A673 (cell line): ENCODE data around the gene SPI1. TPM values are rescaled to one million over a fixed set of nuclear protein-coding genes. Genes with fewer than 3 reads are reported as not detected.

Experiments used
- BruUV-seq: library from RNA; stranded (reverse); fragments of 400-500 nt; replicated peaks from 2 replicates; lab custom pipeline; 2021; lab: Mats Ljungman, UMichigan
- CTCF ChIA-PET: fragments of 300-600 bp; sonication (Branson Sonifier 250); formaldehyde crosslinking; loops from one replicate; lab custom pipeline; 2022; ENCODE audit warnings: antibody characterized with exemption; lab: Charles Lee
- POLR2A ChIA-PET: fragments of 300-600 bp; sonication (Branson Sonifier 250); formaldehyde crosslinking; loops from one replicate; lab custom pipeline; 2022; ENCODE audit warnings: antibody characterized with exemption; ENCODE audit not compliant: low non-redundant PET; lab: Charles Lee
- DNase-seq: peaks from one replicate; pipeline ENCODE4 v3.0.0-alpha.2; 2015; ENCODE audit warnings: low spot score
- H3K27ac ChIP-seq: fragments of 200-600 bp; sonication (generic); 2 replicates; pipeline ENCODE4 v1.5.1; 2016; ENCODE audit warnings: mixed run types, low read depth, mild to moderate bottlenecking, mixed read lengths, antibody characterized with exemption, low read length; ENCODE audit not compliant: poor library complexity, severe bottlenecking
- H3K27me3 ChIP-seq: fragments of 200-600 bp; sonication (generic); replicated peaks from 2 replicates; pipeline ENCODE4 v1.6.1; 2017; ENCODE audit warnings: mixed run types, low read depth, mild to moderate bottlenecking, mixed read lengths, antibody characterized with exemption, low read length; ENCODE audit not compliant: insufficient read depth, poor library complexity
- H3K36me3 ChIP-seq: fragments of 200-600 bp; sonication (generic); 2 replicates; pipeline ENCODE4 v1.6.1; 2016; ENCODE audit warnings: mixed run types, mild to moderate bottlenecking, mixed read lengths, antibody characterized with exemption, low read length; ENCODE audit not compliant: insufficient read depth, poor library complexity, severe bottlenecking
- H3K4me1 ChIP-seq: fragments of 200-600 bp; sonication (generic); 2 replicates; pipeline ENCODE4 v1.6.1; 2017; ENCODE audit warnings: mixed run types, mild to moderate bottlenecking, mixed read lengths, antibody characterized with exemption, low read length; ENCODE audit not compliant: insufficient read depth, poor library complexity, severe bottlenecking
- H3K4me3 ChIP-seq: fragments of 200-600 bp; sonication (generic); 2 replicates; pipeline ENCODE4 v1.5.1; 2016; ENCODE audit warnings: low read depth, mixed run types, mild to moderate bottlenecking, mixed read lengths, low read length; ENCODE audit not compliant: poor library complexity, severe bottlenecking
- H3K9me3 ChIP-seq: fragments of 200-600 bp; sonication (generic); 2 replicates; pipeline ENCODE4 v1.6.1; 2016; ENCODE audit warnings: mixed run types, low read depth, mild to moderate bottlenecking, mixed read lengths, antibody characterized with exemption, low read length; ENCODE audit not compliant: poor library complexity, severe bottlenecking
- CTCF ChIP-seq: fragments of 300-800, 200-600 bp; sonication (generic); conservative IDR thresholded peaks from 2 replicates; pipeline ENCODE4 v1.5.1; 2017; ENCODE audit warnings: low read depth, mild to moderate bottlenecking, antibody characterized with exemption, low read length, moderate library complexity, mixed read lengths
- EZH2 ChIP-seq: fragments of 200-600 bp; sonication (generic); IDR thresholded peaks from 2 replicates; pipeline ENCODE4 v1.6.1; 2017; ENCODE audit warnings: borderline replicate concordance, low read depth, mild to moderate bottlenecking, mixed read lengths, antibody characterized with exemption, low read length; ENCODE audit not compliant: poor library complexity, severe bottlenecking
- intact Hi-C: fragments of 100-400 bp; cut with micrococcal nuclease; formaldehyde crosslinking; loops from one replicate; pipeline ENCODE4 v1.10.0; 2022; ENCODE audit not compliant: unreplicated experiment
- total RNA-seq: library from RNA; stranded (reverse); gene quantifications from 2 replicates; pipeline ENCODE4 v1.2.3, GENCODE V29; 2021

Gene SPI1
- total RNA-seq, 1 experiment from 2014 or later = not detected

GRCh38 chr11:47349521-47350095, 28.7 kb downstream of the SPI1 start:
- ChIA-PET CTCF (interaction anchor here (0.6 to 0.7 kb wide), 3 partner anchors 11 to 224 kb away, joined by 3 to 9 read pairs (median 6); partner anchors contain the start of gene DDB2), POLR2A (interaction anchor here (0.6 kb wide), 1 partner anchor 619 kb away, joined by 4 read pairs; no protein-coding TSS in a partner anchor)
- TF ChIP-seq EZH2 = no peak
- TF ChIP-seq CTCF = no peak
- no TSS peak for BruUV-seq
- Histone ChIP-seq H3K4me1 (no peaks in the 10 kb centered on the region), H3K4me3 (no peak overlapping the region), H3K27me3 (no peaks in the 10 kb centered on the region), H3K9me3 (no peaks in the 10 kb centered on the region), H3K27ac (no peak overlapping the region), H3K36me3 (no peaks in the 10 kb centered on the region)
- intact Hi-C loops = loop anchor here (1.0 to 10.0 kb wide), 2 partner anchors 172 to 965 kb away; partner anchors contain the start of gene MDK
- DNase-seq = no peak

- peak; percentile 89 for DNase-seq
- Histone ChIP-seq H3K27ac (no peak overlapping the region), H3K9me3 (no peaks in the 10 kb centered on the region), H3K4me3 (no peak overlapping the region), H3K4me1 (no peaks in the 10 kb centered on the region), H3K27me3 (no peaks in the 10 kb centered on the region), H3K36me3 (no peaks in the 10 kb centered on the region)
- ChIA-PET POLR2A (interaction anchor here (0.6 kb wide), 1 partner anchor 227 kb away, joined by 10 read pairs; no protein-coding TSS in a partner anchor), CTCF (interaction anchor here (0.7 kb wide), 1 partner anchor 134 kb away, joined by 3 read pairs; the partner anchor contains the start of gene DDB2)
- TF ChIP-seq EZH2 (no peak), CTCF (peak; percentile 70)
- intact Hi-C loops = loop anchor here (1.0 kb wide), 1 partner anchor 172 kb away; no protein-coding TSS in a partner anchor
- no TSS peak for BruUV-seq
Observed at GRCh38 chr11:47348859-47349258, 29.5 kb downstream of the SPI1 start.

GRCh38 chr11:47348131-47348802, 30.1 kb downstream of the SPI1 start:
- BruUV-seq = no TSS peak
- Histone ChIP-seq H3K36me3 (no peaks in the 10 kb centered on the region), H3K27me3 (no peaks in the 10 kb centered on the region), H3K4me1 (no peaks in the 10 kb centered on the region), H3K9me3 (no peaks in the 10 kb centered on the region), H3K27ac (no peak overlapping the region), H3K4me3 (no peak overlapping the region)
- intact Hi-C loops = no loop called here
- POLR2A ChIA-PET = no interaction called here
- TF ChIP-seq CTCF (no peak), EZH2 (no peak)
- CTCF ChIA-PET = no interaction called here
- no peak for DNase-seq
